Measurements from ENCODE around the gene OCIAD2. TPM values are rescaled to one million over a fixed set of nuclear protein-coding genes. Genes with fewer than 3 reads are reported as not detected.
"Not testable (repeated sequence)": the region's sequence is repeated elsewhere in the genome, so short reads cannot be mapped to it uniquely, and the experiment has no call there.

OCIAD2 gene
- total and polyA plus RNA-seq, 2 donors (not counting 1 experiment from before 2014, with no cell fraction given) = 20.3 to 34.0 TPM

DNA sequence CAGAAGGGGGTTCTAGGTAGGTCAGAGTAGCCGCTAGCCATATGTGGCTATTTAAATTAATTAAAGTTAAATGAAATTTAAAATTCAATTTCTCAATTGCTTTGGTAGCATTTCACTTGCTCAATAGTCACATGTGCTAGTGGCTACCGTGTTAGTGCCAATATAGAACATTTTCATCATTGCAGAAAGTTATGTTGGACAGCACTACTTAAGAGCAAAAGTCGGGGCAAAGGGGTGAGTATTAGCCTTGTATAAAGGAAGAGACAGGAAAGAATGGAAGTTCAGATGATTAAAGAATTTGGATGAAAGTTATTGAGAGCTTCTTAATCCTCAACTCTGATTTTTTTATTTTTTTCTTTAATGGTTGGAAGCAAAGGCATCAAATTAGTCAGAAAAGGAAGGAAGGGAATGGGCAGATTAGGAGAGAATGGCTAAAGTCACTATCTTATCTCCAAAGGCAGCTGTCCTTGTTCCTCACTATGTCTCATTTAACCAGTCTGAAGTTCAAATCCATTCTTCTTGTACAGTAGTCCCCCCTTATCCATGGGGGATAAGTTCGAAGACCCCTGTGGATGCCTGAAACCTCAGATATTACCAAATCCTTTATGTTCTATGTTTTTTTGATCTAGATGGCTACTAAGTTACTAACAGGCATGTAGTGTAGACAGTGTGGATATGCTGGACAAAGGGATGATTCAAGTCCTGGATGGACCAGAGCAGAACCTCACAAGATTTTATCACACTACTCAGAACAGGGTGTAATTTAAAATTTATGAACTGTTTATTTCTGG lies 52.8 kb downstream of the OCIAD2 start:
- TF ChIP-seq EZH2 (IDR thresholded peaks at IDR 0.05; ENCODE audit: low read length, missing control alignments) = no peak
- TF ChIP-seq, protein P1, sequence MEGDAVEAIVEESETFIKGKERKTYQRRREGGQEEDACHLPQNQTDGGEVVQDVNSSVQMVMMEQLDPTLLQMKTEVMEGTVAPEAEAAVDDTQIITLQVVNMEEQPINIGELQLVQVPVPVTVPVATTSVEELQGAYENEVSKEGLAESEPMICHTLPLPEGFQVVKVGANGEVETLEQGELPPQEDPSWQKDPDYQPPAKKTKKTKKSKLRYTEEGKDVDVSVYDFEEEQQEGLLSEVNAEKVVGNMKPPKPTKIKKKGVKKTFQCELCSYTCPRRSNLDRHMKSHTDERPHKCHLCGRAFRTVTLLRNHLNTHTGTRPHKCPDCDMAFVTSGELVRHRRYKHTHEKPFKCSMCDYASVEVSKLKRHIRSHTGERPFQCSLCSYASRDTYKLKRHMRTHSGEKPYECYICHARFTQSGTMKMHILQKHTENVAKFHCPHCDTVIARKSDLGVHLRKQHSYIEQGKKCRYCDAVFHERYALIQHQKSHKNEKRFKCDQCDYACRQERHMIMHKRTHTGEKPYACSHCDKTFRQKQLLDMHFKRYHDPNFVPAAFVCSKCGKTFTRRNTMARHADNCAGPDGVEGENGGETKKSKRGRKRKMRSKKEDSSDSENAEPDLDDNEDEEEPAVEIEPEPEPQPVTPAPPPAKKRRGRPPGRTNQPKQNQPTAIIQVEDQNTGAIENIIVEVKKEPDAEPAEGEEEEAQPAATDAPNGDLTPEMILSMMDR (conservative IDR thresholded peaks at IDR 0.05 in 1 of 2, IDR thresholded peaks at IDR 0.05 in 1 of 2; ENCODE audit: low read depth in 1 of 2, low read length in 2 of 2) = no peak
- no peak for DNase-seq (ENCODE audit: low read depth in 2 of 2)
- H3K27me3 ChIP-seq (ENCODE audit: control insufficient read depth, insufficient read depth, low read length) = no peaks in the 10 kb centered on the region
- no peak overlapping the region for H3K4me3 ChIP-seq (replicated peaks in 1 of 4; ENCODE audit: control extremely low read depth in 1 of 4, insufficient read depth in 1 of 4, low read depth in 3 of 4, low read length in 4 of 4)
- no peak overlapping the region for H3K9ac ChIP-seq (ENCODE audit: insufficient read depth, low read length)
- no peaks in the 10 kb centered on the region for H4K20me1 ChIP-seq (ENCODE audit: control insufficient read depth, extremely low read depth, insufficient read depth, low read length)
- H3K27ac ChIP-seq (ENCODE audit: insufficient read depth, low read length) = no peak overlapping the region
- no peaks in the 10 kb centered on the region for H3K4me1 ChIP-seq (ENCODE audit: control insufficient read depth, extremely low read depth, insufficient read depth, low read length)
- no peaks in the 10 kb centered on the region for H3K9me3 ChIP-seq (ENCODE audit: control insufficient read depth, insufficient read depth, low read depth, low read length)
- H3K36me3 ChIP-seq (ENCODE audit: control insufficient read depth, insufficient read depth, low read length) = peaks cover 8% of the 10 kb centered on the region
- no peaks in the 10 kb centered on the region for H3K79me2 ChIP-seq (ENCODE audit: control insufficient read depth, insufficient read depth, low read length)
- no peak overlapping the region for H3K4me2 ChIP-seq (ENCODE audit: extremely low read depth, insufficient read depth, low read length)
- no peak overlapping the region for H2AFZ ChIP-seq (ENCODE audit: low read length)

DNA sequence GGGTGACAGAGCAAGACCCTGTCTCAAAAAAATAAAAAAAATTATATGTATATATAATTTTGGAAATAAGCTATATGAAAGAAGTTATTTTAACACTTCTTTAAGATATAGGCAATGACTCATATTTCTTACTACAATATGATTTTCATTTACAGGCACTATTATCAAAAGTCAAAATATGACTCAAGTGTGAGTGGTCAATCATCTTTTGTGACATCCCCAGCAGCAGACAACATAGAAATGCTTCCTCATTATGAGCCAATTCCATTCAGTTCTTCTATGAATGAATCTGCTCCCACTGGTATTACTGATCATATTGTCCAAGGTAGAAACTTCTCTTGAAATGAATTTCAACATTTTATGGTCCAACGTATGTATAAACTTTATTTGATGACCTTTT lies 54.9 kb downstream of the OCIAD2 start:
- no peaks in the 10 kb centered on the region for H3K9me3 ChIP-seq (ENCODE audit: control insufficient read depth, insufficient read depth, low read depth, low read length)
- H2AFZ ChIP-seq (ENCODE audit: low read length) = no peak overlapping the region
- H3K9ac ChIP-seq (ENCODE audit: insufficient read depth, low read length) = no peak overlapping the region
- H3K27me3 ChIP-seq (ENCODE audit: control insufficient read depth, insufficient read depth, low read length) = no peaks in the 10 kb centered on the region
- no peak overlapping the region for H3K27ac ChIP-seq (ENCODE audit: insufficient read depth, low read length)
- no peak for TF ChIP-seq EZH2 (IDR thresholded peaks at IDR 0.05; ENCODE audit: low read length, missing control alignments)
- TF ChIP-seq, protein P1 (conservative IDR thresholded peaks at IDR 0.05 in 1 of 2, IDR thresholded peaks at IDR 0.05 in 1 of 2; ENCODE audit: low read depth in 1 of 2, low read length in 2 of 2) = no peak
- peaks cover 2% of the 10 kb centered on the region for H3K79me2 ChIP-seq (ENCODE audit: control insufficient read depth, insufficient read depth, low read length)
- H3K4me1 ChIP-seq (ENCODE audit: control insufficient read depth, extremely low read depth, insufficient read depth, low read length) = no peaks in the 10 kb centered on the region
- no peak overlapping the region for H3K4me3 ChIP-seq (replicated peaks in 1 of 4; ENCODE audit: control extremely low read depth in 1 of 4, insufficient read depth in 1 of 4, low read depth in 3 of 4, low read length in 4 of 4)
- H3K4me2 ChIP-seq (ENCODE audit: extremely low read depth, insufficient read depth, low read length) = no peak overlapping the region
- DNase-seq (ENCODE audit: low read depth in 2 of 2) = no peak
- H4K20me1 ChIP-seq (ENCODE audit: control insufficient read depth, extremely low read depth, insufficient read depth, low read length) = no peaks in the 10 kb centered on the region
- H3K36me3 ChIP-seq (ENCODE audit: control insufficient read depth, insufficient read depth, low read length) = peaks cover 2% of the 10 kb centered on the region

DNA sequence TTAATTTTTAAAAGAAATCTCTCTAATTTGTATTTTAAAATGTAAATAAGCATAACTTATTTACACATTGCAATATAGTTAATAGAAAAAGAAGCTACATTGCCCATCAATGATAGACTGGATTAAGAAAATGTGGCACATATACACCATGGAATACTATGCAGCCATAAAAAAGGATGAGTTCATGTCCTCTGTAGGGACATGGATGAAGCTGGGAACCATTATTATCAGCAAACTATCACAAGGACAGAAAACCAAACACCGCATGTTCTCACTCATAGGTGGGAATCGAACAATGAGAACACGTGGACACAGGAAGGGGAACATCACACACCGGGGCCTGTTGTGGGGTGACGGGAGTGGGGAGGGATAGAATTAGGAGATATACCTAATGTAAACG lies 57.8 kb downstream of the OCIAD2 start:
- not testable (repeated sequence) for H4K20me1 ChIP-seq (ENCODE audit: control insufficient read depth, extremely low read depth, insufficient read depth, low read length); H3K27me3 ChIP-seq (ENCODE audit: control insufficient read depth, insufficient read depth, low read length); H3K27ac ChIP-seq (ENCODE audit: insufficient read depth, low read length); H3K9me3 ChIP-seq (ENCODE audit: control insufficient read depth, insufficient read depth, low read depth, low read length); H3K36me3 ChIP-seq (ENCODE audit: control insufficient read depth, insufficient read depth, low read length); H3K79me2 ChIP-seq (ENCODE audit: control insufficient read depth, insufficient read depth, low read length); DNase-seq (ENCODE audit: low read depth in 2 of 2); H3K4me2 ChIP-seq (ENCODE audit: extremely low read depth, insufficient read depth, low read length); H3K4me1 ChIP-seq (ENCODE audit: control insufficient read depth, extremely low read depth, insufficient read depth, low read length); H3K9ac ChIP-seq (ENCODE audit: insufficient read depth, low read length); H2AFZ ChIP-seq (ENCODE audit: low read length); H3K4me3 ChIP-seq (replicated peaks in 1 of 4; ENCODE audit: control extremely low read depth in 1 of 4, insufficient read depth in 1 of 4, low read depth in 3 of 4, low read length in 4 of 4)

Measured in fibroblast of lung (primary cell).